ENCODE measurements around the gene LRMDA.

LRMDA gene

DNA sequence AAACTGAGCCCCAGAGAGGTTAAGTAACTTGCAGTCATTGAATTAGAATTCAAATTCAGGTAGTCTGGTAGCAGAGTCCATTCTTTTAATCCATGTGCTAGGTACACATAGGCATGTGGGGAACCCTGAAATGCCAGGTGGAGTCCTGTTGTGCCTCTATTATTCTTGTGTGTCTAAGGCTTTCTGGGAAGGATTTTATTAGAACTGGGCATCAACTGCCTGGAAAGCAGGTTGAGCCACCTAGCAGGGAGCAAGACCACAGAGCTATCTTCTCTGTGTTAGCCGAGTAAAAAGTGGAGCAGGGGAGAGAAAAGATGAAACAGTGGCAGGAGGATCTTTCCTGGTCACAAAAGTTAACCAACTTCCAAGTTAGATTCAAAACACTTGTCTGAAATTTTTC, 494.6 kb downstream of the LRMDA start:
- DNase-seq (ENCODE audit: low read depth): no peak

DNA sequence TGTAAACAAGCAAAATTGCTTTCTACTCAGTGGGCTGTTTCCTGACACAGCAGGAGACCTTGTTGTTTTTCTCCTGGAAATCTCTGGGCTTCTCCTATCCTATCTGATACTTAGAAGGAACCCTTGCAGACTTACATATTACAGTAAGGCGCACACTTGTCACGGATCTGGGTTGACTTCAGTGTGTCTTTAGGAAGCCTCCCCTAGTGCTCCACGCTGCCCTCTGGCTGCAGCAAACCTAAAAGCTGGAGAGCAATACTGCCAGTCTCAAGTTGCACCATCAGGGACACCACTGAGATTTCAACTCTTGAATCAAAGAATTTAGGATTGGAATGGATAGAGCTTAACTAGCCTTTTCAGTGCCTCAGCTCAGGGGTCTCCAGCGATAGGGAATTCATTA, 495.3 kb downstream of the LRMDA start:
- no peak for DNase-seq (ENCODE audit: low read depth)

DNA sequence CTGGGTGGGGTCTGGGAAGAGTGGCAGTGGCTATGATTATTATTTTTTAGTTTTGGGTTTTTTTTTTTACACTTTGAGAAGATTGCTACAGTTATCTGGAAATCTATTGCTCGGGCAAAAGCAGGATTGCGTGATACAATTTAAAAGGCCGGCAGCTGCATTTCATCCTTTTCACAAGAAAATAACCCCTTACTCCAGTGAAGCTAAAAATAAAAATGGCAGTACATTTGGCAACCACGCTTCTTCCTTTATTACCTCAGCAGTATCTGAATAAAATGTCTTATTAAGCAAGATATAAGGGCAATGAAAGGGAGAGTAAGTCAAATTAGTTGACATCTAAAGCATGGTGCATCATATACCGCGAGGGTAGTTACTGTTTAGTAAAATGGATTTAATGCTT, 496.8 kb downstream of the LRMDA start:
- DNase-seq (ENCODE audit: low read depth): no peak

- DNase-seq (ENCODE audit: low read depth): no peak
Observed at GRCh38 chr10:75929630-75930161, 498.3 kb downstream of the LRMDA start.

DNA sequence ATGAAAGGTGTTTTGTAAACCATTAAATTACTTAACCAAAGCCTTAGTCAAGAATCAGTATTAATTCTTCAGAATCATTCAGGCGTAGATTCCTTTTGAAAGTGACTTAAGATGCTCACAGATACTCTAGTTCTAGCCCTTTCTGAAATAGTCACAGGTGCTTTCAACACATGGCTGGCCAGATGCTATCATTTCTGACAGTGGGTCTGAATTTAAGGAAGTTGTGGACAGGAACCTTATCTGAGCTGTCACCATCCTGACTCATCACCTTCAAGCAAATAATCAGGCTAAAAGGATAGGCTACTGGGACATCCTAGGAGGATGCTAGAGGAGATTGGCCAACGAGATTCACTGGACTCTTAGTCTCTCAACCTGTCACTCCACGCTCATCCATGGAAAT, 501.5 kb downstream of the LRMDA start:
- no peak for DNase-seq (ENCODE audit: low read depth)

GRCh38 chr10:75935240-75935639, 503.8 kb downstream of the LRMDA start:
- DNase-seq (ENCODE audit: low read depth): no peak

GRCh38 chr10:75935650-75936400, 504.4 kb downstream of the LRMDA start:
- no peak for DNase-seq (ENCODE audit: low read depth)

DNA sequence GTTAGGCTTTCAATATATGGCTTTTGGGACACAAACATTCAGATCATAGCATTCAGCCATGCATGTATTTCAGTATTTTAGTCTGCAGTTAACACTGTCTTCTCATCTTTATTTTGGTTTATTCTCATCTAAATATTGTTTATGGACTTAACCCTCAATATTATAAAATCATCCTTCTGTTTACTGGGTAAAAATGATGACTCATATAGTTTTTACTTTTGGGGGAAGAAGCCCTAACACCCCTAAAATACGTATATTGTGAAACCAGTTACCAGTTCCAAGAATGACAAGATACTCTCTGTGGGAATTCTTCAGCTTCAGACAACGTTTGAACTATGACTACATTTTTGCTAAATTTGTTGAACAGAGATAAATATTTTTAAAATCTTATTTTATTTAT, 505.4 kb downstream of the LRMDA start:
- no peak for DNase-seq (ENCODE audit: low read depth)

DNA sequence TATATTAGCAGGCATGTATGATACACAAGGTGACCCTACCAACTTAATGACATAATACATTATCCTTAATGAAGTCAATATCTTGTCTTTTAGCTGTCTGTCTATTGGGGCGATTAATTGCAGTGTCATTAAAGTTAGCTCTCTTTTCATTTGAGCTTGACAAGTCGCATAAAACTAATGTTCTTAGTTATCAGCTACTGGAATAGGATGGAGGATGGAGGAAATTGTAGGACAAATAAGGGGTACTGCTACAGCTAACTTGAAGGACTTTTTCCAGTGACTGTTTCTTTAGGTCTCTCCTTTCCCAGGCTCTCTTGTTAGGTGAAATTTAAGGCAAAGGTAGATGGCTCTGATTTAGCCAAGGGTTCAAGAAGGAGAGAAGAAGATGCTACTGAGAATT, 506.4 kb downstream of the LRMDA start:
- DNase-seq (ENCODE audit: low read depth): no peak

DNA sequence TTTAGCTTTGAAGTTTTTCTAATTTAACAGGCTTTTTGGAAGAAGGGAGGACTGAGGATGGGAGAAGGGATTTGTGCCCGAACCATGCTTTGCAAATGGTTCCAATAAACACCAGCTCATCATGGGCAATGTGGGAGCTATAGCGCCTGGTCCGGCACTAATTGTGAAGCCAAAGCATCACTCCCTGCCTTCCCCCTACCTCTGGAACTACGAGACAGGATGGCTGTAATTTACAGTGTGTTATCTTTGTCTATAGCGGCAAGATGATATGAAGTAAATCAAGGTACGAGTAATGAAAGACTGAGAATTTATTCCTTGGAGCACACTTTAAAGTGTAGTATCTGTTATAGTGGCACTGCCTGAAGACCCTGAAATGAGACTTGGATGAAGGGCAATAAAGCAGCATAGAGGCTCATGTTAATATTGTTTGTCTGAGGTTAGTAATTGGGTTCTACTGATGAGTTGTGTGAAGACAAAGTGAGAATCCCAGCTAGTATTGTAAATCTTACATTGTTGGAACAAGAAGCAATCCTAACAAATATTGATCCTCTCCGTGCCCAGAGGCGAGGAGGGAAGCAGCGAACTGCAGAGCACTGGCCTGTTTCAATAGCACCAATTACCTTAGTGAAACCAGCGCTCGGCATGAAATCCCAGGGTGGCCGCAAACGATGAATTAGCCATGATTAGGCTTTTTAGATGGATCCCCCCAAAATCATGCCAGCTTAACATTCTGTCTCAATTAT, 507.1 kb downstream of the LRMDA start:
- DNase-seq (ENCODE audit: low read depth): no peak

DNA sequence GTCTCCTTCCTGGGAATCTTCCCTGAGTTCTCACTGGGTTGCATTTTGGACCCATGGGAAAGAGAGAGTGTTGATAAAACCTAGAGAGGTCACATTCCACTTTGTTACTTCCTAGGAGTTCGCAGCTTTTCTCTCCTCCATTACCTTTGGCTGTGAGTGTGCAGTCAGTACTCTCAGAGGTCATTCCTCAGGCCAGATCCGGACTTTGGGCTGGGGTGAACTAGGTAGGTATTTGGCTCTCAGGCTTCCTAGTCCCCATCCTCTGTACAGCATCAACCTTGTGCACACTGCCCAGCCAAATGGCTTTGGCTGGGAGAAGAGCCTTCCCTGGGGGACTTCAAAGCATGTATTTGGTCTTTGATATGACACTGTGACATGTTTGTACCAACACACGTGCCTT, 508.1 kb downstream of the LRMDA start:
- no peak for DNase-seq (ENCODE audit: low read depth)

DNA sequence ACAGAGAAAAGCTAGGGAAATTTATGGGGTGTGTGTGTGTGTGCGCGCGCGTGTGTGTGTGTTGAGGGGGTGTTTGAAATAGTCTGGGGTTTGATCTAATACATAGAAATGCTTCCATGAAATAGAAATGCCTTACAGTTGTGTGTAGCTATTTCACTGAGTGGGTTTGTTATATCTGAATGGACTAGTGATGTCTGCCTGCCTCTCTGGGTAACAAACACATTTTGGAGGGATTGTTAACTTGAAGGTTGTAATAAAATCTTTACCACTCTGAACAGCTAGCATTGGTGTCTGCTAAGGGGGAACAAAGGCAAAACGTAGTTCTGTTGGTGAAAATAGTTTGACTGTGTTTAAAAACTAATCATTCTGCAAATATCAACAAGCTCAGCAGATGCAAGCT, 509.3 kb downstream of the LRMDA start:
- DNase-seq (ENCODE audit: low read depth): no peak

DNA sequence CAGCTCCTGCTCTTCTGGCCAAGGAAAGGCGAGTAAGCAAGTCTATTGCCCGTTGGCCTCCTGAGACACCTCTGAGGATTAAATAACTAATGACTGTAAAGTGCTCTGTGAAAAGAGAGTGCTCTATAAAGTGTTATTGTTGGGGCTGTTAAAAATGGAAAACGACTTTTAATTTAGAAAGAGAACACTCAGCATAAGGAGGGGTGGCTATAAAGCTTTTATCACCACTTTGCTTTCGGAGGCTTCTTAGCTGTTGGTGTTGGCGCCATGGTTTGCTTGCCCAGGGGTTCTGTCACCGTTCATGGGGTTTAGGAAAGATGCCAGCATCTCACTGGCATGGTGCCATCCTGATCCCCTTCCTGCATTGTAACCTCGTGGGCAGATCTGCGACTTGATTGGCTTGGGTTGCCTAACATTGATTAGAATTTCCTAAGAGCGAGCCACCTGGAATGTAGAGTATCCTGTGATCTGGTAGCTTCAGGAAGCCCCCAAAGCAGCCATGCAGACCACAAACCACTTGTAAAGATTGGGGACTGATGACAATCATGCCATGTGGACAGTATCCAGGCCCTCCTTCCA, 509.9 kb downstream of the LRMDA start:
- DNase-seq (ENCODE audit: low read depth): no peak

GRCh38 chr10:75944061-75944460, 512.6 kb downstream of the LRMDA start:
- no peak for DNase-seq (ENCODE audit: low read depth)

GRCh38 chr10:75948583-75948982, 517.2 kb downstream of the LRMDA start:
- no peak for DNase-seq (ENCODE audit: low read depth)

DNA sequence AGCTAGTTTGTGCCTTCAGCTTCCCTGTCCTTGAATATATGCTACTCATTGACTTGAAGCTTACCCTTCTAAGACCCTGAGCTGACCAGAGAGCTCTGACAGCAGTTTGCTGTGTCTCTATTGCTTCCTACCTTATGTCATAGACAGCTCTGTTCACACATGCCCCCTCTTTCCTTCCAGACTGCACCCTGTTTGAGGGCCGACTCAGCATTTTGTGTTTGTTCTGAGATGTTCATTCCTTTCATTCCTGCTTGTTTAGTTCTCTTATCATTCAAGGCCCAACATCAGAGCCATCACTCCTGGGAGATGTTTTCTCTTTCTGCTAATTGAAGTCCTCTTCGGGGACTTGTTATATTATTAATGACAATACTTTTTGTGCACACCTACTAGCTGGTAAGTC, 518.9 kb downstream of the LRMDA start:
- DNase-seq (ENCODE audit: low read depth): no peak

DNA sequence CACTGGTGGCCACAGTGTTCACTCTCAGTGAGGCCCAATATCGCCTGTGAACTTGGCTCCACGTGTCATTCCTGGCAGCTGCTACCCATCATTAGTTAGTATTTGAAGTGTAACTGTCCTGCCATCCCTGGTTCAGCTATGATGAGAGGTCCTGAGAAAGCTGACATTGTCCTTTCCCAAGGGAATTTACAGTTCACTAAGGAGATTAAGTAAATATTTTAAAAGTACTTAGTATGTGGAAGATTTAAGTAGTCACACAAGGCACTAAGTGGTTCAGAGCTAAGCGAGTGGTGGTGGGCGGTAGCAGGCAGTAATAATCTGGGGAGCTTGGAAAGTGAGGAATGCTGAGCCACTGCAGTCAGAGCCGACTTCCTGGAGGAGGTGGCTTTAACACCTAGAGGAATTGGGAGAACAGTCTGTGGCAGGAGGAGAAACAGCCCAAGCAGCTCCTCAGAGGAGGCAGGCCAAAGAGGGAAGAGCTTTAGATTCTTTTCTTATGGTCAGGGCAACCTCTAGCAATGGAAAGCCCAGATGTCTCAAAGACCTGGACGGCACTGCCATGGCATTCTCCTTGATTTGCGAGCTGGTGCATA, 519.7 kb downstream of the LRMDA start:
- DNase-seq (ENCODE audit: low read depth): no peak

- DNase-seq (ENCODE audit: low read depth): no peak
Observed at GRCh38 chr10:75951627-75952026, 520.2 kb downstream of the LRMDA start.

DNA sequence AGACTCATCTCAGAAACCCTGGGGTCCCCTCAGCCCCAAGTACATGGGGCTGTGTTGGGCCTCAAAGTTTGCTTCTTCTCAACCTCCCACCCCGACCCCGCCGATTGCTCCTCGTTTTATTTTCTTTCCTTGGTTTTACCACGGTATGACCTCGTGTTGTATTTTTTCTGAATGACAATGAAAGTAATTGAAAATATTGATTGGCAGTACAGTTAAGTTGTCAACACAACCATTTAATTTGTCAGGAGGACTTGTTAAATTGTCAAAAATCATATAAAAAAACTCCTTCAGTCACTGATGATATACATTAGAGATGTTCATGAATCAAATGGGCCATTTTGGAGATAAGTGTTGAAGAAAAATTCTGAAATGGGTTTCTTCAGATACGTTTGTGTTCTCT, 520.7 kb downstream of the LRMDA start:
- DNase-seq (ENCODE audit: low read depth): no peak

DNA sequence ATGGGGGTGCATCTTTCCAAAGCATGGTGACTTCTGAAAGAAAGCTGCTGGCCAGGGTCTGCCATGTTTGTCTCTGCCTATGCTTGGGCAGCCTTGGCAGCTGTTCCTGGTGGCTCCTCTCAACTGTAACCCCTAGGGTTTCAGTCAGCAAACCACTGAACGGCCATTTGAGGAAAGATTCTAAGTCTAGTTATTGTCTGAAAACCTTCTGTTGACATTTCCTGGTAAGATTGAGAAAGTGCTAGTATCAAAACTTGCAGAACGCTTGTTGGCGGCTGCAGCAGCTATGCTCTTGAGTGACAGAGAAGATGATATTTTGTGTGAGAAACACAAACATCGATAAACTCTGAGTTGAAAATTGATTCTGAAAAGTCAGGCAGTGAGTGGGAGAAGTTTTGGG, 523.1 kb downstream of the LRMDA start:
- no peak for DNase-seq (ENCODE audit: low read depth)

GRCh38 chr10:75955973-75956502, 524.6 kb downstream of the LRMDA start:
- DNase-seq (ENCODE audit: low read depth): no peak

- DNase-seq (ENCODE audit: low read depth): no peak
Observed at GRCh38 chr10:75956624-75957023, 525.2 kb downstream of the LRMDA start.

Data from stimulated activated CD4-positive, alpha-beta T cell treated with anti-CD3 and anti-CD28 coated beads, Interleukin-2, amount 100 ng/mL, for 4 hours (primary cell).